HEK293 (cell line): ENCODE data around the gene SOHLH2.

Experiments
- CTCF ChIA-PET: fragments of 350-600 bp; formaldehyde crosslinking; extraction: SDS; loops from one replicate; lab custom pipeline; 2021; ENCODE audit warnings: antibody characterized with exemption; lab: Yijun Ruan, JAX
- POLR2A ChIA-PET: fragments of 300-600 bp; formaldehyde crosslinking; extraction: SDS; loops from one replicate; lab custom pipeline; 2020; ENCODE audit warnings: antibody characterized with exemption, inconsistent platforms; lab: Yijun Ruan, JAX
- H3K27ac ChIP-seq: fragments of 200-500 bp; sonication (Bioruptor generic); 2 replicates; pipeline ENCODE4 v1.5.1; 2014; ENCODE audit warnings: low read depth, low read length, control low read depth, inconsistent platforms; ENCODE audit errors: extremely low read depth
- H3K36me3 ChIP-seq, 2 experiments: fragments of 200-500 bp in 1 of 2; sonication (Bioruptor generic) in 1 of 2; 1 replicate in 1 of 2; 2 replicates in 1 of 2; pipeline ENCODE4 v1.5.1; 2014 to 2017; ENCODE audit warnings: inconsistent platforms in 2 of 2, low read length in 2 of 2; ENCODE audit not compliant: control insufficient read depth in 2 of 2, insufficient read depth in 1 of 2
- H3K4me1 ChIP-seq: fragments of 200-500 bp; sonication (Bioruptor generic); 2 replicates; pipeline ENCODE4 v1.5.1; 2014; ENCODE audit warnings: mild to moderate bottlenecking, low read length, inconsistent platforms; ENCODE audit not compliant: control insufficient read depth, insufficient read depth
- H3K4me3 ChIP-seq: 2 replicates; pipeline ENCODE4 v1.5.1; 2011; ENCODE audit warnings: low read depth, mild to moderate bottlenecking, control low read depth, low read length, moderate library complexity
- H3K9me3 ChIP-seq: fragments of 200-500 bp; sonication (Bioruptor generic); 2 replicates; pipeline ENCODE4 v1.5.1; 2014; ENCODE audit warnings: low read depth, low read length, inconsistent platforms; ENCODE audit not compliant: control insufficient read depth, insufficient read depth
- GLI2 ChIP-seq: fragments of 450-650 bp; formaldehyde crosslinking; IDR thresholded peaks from 2 replicates; pipeline ENCODE4; 2017; ENCODE audit warnings: missing biosample characterization, missing genetic modification characterization, low read depth, borderline replicate concordance
- HOXA7 ChIP-seq: sonication (generic); formaldehyde crosslinking; IDR thresholded peaks from 2 replicates; pipeline ENCODE4 v1.8.1; 2022; ENCODE audit warnings: missing genetic modification reagents, borderline replicate concordance
- KLF16 ChIP-seq: fragments of 450-650 bp; formaldehyde crosslinking; IDR thresholded peaks from 2 replicates; pipeline ENCODE4 v1.5.1; 2017; ENCODE audit warnings: missing biosample characterization, missing genetic modification characterization
- PRDM1 ChIP-seq: fragments of 450-650 bp; formaldehyde crosslinking; IDR thresholded peaks from 2 replicates; pipeline ENCODE4; 2016; ENCODE audit warnings: missing biosample characterization, missing genetic modification characterization
- ZBTB48 ChIP-seq: fragments of 450-650 bp; formaldehyde crosslinking; IDR thresholded peaks from 2 replicates; pipeline ENCODE4 v1.5.1; 2016; ENCODE audit warnings: missing biosample characterization, missing genetic modification characterization
- ZEB2 ChIP-seq: fragments of 450-650 bp; formaldehyde crosslinking; IDR thresholded peaks from 2 replicates; pipeline ENCODE4 v1.5.1; 2016; ENCODE audit warnings: missing biosample characterization, missing genetic modification characterization
- ZIC2 ChIP-seq: fragments of 450-650 bp; formaldehyde crosslinking; IDR thresholded peaks from 2 replicates; pipeline ENCODE4 v1.5.1; 2016; ENCODE audit warnings: missing biosample characterization, missing genetic modification characterization
- ZNF341 ChIP-seq: fragments of 450-650 bp; formaldehyde crosslinking; IDR thresholded peaks from 2 replicates; pipeline ENCODE4; 2016; ENCODE audit warnings: low read depth, missing biosample characterization, missing genetic modification characterization
- ZNF600 ChIP-seq: fragments of 450-650 bp; formaldehyde crosslinking; IDR thresholded peaks from 2 replicates; pipeline ENCODE4 v1.5.1; 2016; ENCODE audit warnings: missing biosample characterization, missing genetic modification characterization
- TF ChIP-seq, protein P1 (sequence below): fragments of 450-650 bp; formaldehyde crosslinking; IDR thresholded peaks from 2 replicates; pipeline ENCODE4 v1.5.1; 2017; ENCODE audit warnings: missing biosample characterization, missing genetic modification characterization
- TF ChIP-seq, protein P2 (sequence below): fragments of 450-650 bp; formaldehyde crosslinking; IDR thresholded peaks from 2 replicates; pipeline ENCODE4 v1.5.1; 2016; ENCODE audit warnings: missing biosample characterization, missing genetic modification characterization
- TF ChIP-seq, protein P3 (sequence below): fragments of 450-650 bp; formaldehyde crosslinking; IDR thresholded peaks from 2 replicates; pipeline ENCODE4 v1.5.1; 2016; ENCODE audit warnings: missing biosample characterization, missing genetic modification characterization
- TF ChIP-seq, protein P4 (sequence below): fragments of 450-650 bp; formaldehyde crosslinking; IDR thresholded peaks from 2 replicates; pipeline ENCODE4 v1.5.1; 2016; ENCODE audit warnings: missing biosample characterization, missing genetic modification characterization
- TF ChIP-seq, protein P5 (sequence below): fragments of 450-650 bp; formaldehyde crosslinking; IDR thresholded peaks from 2 replicates; pipeline ENCODE4 v1.5.1; 2017; ENCODE audit warnings: missing biosample characterization, missing genetic modification characterization
- TF ChIP-seq, protein P6 (sequence below): fragments of 450-650 bp; formaldehyde crosslinking; IDR thresholded peaks from 2 replicates; pipeline ENCODE4 v1.5.1; 2016; ENCODE audit warnings: missing biosample characterization, missing genetic modification characterization
- TF ChIP-seq, protein P7 (sequence below): fragments of 450-650 bp; formaldehyde crosslinking; IDR thresholded peaks from 2 replicates; pipeline ENCODE4 v1.5.1; 2017; ENCODE audit warnings: missing biosample characterization, missing genetic modification characterization
- TF ChIP-seq, protein P8 (sequence below): fragments of 450-650 bp; formaldehyde crosslinking; IDR thresholded peaks from 2 replicates; pipeline ENCODE4 v1.5.1; 2017; ENCODE audit warnings: missing biosample characterization, missing genetic modification characterization

The SOHLH2 gene

DNA sequence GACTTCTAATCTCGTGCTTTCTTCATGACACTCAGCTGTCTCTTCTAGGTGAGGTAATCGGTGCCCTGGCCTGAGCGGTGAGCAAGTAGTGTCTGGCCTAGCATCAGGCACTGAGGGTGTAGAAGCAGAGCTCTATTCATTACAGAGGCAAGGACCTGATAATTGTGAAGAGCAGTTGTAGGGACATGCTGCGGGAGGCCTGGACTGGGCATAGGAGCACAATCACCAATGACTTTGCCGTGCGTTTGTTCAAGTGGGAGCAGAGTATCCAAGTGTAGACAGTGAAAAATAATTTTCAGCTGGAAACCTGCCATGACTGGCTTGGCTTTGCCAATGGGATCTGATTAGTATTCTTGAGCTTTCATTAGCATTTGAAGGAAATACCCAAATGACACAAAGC, 51.1 kb downstream of the SOHLH2 start (continued):
- no peak for TF ChIP-seq KLF16
- no peak for TF ChIP-seq ZBTB48
- TF ChIP-seq, protein P1, sequence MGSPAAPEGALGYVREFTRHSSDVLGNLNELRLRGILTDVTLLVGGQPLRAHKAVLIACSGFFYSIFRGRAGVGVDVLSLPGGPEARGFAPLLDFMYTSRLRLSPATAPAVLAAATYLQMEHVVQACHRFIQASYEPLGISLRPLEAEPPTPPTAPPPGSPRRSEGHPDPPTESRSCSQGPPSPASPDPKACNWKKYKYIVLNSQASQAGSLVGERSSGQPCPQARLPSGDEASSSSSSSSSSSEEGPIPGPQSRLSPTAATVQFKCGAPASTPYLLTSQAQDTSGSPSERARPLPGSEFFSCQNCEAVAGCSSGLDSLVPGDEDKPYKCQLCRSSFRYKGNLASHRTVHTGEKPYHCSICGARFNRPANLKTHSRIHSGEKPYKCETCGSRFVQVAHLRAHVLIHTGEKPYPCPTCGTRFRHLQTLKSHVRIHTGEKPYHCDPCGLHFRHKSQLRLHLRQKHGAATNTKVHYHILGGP (tag by site-specific recombination): no peak
- TF ChIP-seq, protein P2, sequence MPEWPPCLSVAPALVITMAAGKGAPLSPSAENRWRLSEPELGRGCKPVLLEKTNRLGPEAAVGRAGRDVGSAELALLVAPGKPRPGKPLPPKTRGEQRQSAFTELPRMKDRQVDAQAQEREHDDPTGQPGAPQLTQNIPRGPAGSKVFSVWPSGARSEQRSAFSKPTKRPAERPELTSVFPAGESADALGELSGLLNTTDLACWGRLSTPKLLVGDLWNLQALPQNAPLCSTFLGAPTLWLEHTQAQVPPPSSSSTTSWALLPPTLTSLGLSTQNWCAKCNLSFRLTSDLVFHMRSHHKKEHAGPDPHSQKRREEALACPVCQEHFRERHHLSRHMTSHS (tag by site-specific recombination): no peak
- TF ChIP-seq, protein P3, sequence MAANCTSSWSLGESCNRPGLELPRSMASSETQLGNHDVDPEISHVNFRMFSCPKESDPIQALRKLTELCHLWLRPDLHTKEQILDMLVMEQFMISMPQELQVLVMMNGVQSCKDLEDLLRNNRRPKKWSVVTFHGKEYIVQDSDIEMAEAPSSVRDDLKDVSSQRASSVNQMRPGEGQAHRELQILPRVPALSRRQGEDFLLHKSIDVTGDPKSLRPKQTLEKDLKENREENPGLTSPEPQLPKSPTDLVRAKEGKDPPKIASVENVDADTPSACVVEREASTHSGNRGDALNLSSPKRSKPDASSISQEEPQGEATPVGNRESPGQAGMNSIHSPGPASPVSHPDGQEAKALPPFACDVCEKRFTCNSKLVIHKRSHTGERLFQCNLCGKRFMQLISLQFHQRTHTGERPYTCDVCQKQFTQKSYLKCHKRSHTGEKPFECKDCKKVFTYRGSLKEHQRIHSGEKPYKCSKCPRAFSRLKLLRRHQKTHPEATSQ (tag by site-specific recombination): no peak
- TF ChIP-seq GLI2 (tag by site-specific recombination): no peak
- no peak for TF ChIP-seq ZNF600 (tag by site-specific recombination)
- TF ChIP-seq PRDM1 (tag by site-specific recombination): no peak
- TF ChIP-seq ZIC2 (tag by site-specific recombination): no peak
- TF ChIP-seq, all 188 proteins: peak for 0

DNA sequence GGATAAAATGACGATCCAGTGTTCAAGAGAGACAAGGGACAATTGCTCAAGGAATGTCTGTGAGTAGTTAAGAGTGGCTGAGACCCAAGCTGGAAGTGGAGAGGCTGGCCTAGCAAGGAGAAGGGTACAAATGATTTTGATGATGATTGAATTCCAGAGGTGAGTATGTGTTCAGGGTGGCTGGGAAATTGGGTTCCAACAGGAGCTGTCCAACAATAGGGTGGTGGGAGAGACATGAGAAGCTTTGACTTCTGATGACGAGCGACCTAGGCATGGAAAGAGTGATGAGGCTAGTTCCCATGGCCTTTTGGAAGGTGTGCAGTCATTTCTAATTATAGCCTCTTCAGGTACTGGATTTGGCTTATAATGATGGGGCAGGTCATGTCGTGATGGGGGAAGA, 54.1 kb downstream of the SOHLH2 start:
- Histone ChIP-seq H3K36me3 (no peaks in the 10 kb centered on the region), H3K4me1 (peaks cover 19% of the 10 kb centered on the region), H3K27ac (no peak overlapping the region), H3K4me3 (no peak overlapping the region), H3K9me3 (no peaks in the 10 kb centered on the region)
- ChIA-PET CTCF (interaction anchor here (1.4 kb wide), 1 partner anchor 14 kb away, joined by 3 read pairs; no protein-coding TSS in a partner anchor), POLR2A (no interaction called here)
- TF ChIP-seq ZNF341 (tag by site-specific recombination) (no peak), ZEB2 (tag by site-specific recombination) (no peak), ZNF600 (tag by site-specific recombination) (no peak)
- TF ChIP-seq, protein P4, sequence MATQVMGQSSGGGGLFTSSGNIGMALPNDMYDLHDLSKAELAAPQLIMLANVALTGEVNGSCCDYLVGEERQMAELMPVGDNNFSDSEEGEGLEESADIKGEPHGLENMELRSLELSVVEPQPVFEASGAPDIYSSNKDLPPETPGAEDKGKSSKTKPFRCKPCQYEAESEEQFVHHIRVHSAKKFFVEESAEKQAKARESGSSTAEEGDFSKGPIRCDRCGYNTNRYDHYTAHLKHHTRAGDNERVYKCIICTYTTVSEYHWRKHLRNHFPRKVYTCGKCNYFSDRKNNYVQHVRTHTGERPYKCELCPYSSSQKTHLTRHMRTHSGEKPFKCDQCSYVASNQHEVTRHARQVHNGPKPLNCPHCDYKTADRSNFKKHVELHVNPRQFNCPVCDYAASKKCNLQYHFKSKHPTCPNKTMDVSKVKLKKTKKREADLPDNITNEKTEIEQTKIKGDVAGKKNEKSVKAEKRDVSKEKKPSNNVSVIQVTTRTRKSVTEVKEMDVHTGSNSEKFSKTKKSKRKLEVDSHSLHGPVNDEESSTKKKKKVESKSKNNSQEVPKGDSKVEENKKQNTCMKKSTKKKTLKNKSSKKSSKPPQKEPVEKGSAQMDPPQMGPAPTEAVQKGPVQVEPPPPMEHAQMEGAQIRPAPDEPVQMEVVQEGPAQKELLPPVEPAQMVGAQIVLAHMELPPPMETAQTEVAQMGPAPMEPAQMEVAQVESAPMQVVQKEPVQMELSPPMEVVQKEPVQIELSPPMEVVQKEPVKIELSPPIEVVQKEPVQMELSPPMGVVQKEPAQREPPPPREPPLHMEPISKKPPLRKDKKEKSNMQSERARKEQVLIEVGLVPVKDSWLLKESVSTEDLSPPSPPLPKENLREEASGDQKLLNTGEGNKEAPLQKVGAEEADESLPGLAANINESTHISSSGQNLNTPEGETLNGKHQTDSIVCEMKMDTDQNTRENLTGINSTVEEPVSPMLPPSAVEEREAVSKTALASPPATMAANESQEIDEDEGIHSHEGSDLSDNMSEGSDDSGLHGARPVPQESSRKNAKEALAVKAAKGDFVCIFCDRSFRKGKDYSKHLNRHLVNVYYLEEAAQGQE (tag by site-specific recombination): peak; percentile 87
- TF ChIP-seq, protein P5, sequence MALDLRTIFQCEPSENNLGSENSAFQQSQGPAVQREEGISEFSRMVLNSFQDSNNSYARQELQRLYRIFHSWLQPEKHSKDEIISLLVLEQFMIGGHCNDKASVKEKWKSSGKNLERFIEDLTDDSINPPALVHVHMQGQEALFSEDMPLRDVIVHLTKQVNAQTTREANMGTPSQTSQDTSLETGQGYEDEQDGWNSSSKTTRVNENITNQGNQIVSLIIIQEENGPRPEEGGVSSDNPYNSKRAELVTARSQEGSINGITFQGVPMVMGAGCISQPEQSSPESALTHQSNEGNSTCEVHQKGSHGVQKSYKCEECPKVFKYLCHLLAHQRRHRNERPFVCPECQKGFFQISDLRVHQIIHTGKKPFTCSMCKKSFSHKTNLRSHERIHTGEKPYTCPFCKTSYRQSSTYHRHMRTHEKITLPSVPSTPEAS (tag by site-specific recombination): no peak

DNA sequence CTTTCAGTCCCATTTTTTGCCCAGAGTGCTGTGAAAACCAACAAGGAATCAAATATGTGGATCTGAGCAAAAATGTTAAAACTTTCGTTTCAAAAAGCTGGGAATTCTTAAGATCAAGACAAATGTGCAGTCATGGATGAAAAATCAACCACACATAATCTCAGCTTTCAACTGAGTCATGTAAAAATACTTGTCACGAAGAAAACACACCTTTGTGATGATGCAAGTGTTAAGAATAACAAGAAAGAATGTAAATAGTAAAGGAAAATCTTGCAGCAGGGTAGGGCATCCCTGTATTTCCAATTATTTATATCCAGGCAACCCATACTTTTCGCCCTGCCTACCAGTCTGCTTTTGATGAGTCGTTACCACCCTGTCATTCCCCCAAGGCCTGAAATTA, 55.7 kb downstream of the SOHLH2 start:
- no peaks in the 10 kb centered on the region for H3K36me3 ChIP-seq
- POLR2A ChIA-PET: no interaction called here
- TF ChIP-seq HOXA7 (CRISPR knock-in tag): no peak
- TF ChIP-seq, protein P6, sequence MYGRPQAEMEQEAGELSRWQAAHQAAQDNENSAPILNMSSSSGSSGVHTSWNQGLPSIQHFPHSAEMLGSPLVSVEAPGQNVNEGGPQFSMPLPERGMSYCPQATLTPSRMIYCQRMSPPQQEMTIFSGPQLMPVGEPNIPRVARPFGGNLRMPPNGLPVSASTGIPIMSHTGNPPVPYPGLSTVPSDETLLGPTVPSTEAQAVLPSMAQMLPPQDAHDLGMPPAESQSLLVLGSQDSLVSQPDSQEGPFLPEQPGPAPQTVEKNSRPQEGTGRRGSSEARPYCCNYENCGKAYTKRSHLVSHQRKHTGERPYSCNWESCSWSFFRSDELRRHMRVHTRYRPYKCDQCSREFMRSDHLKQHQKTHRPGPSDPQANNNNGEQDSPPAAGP (tag by site-specific recombination): peak; percentile 35; the same call in 1 of the 2 replicates
- TF ChIP-seq, protein P7, sequence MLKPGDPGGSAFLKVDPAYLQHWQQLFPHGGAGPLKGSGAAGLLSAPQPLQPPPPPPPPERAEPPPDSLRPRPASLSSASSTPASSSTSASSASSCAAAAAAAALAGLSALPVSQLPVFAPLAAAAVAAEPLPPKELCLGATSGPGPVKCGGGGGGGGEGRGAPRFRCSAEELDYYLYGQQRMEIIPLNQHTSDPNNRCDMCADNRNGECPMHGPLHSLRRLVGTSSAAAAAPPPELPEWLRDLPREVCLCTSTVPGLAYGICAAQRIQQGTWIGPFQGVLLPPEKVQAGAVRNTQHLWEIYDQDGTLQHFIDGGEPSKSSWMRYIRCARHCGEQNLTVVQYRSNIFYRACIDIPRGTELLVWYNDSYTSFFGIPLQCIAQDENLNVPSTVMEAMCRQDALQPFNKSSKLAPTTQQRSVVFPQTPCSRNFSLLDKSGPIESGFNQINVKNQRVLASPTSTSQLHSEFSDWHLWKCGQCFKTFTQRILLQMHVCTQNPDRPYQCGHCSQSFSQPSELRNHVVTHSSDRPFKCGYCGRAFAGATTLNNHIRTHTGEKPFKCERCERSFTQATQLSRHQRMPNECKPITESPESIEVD (tag by site-specific recombination): peak; percentile 48; the same call in 1 of the 2 replicates
- TF ChIP-seq, protein P8, sequence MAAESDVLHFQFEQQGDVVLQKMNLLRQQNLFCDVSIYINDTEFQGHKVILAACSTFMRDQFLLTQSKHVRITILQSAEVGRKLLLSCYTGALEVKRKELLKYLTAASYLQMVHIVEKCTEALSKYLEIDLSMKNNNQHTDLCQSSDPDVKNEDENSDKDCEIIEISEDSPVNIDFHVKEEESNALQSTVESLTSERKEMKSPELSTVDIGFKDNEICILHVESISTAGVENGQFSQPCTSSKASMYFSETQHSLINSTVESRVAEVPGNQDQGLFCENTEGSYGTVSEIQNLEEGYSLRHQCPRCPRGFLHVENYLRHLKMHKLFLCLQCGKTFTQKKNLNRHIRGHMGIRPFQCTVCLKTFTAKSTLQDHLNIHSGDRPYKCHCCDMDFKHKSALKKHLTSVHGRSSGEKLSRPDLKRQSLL (tag by site-specific recombination): no peak
- CTCF ChIA-PET: interaction anchor here (0.5 to 1.2 kb wide), 2 partner anchors 75 to 889 kb away, joined by 3 read pairs; no protein-coding TSS in a partner anchor
- H3K4me3 ChIP-seq: no peak overlapping the region
- H3K27ac ChIP-seq: no peak overlapping the region
- no peaks in the 10 kb centered on the region for H3K9me3 ChIP-seq
- peaks cover 12% of the 10 kb centered on the region for H3K4me1 ChIP-seq
